GM18867 (cell line): ENCODE measurements around the gene LENEP.

Experiments
- ATAC-seq: cut with Tn5 transposase; IDR thresholded peaks from one replicate; pipeline ENCODE4 v1.9.1; 2021; ENCODE audit warnings: mild to moderate bottlenecking, moderate library complexity; ENCODE audit not compliant: unreplicated experiment

The LENEP gene

DNA sequence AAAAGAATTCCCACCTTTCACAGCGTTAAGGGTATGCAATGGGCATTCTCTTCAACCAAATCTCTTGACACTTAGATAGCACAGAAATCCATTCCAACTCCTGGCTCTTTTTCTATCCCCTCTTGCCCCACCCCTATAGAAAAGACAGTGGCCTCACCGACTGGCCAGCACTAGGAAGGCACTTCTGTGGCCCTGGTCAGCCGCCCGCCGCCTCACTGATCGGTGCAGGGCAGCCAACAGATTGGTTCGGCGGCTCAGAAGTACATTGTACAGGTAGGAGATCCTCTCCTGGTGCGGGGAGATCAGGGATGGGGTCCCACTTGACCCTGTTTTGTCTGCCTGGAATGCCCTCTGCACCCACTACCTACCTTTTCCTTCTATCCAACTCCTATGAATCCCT is 30.9 kb downstream of the LENEP start:
- no peak for ATAC-seq

- ATAC-seq = no peak
These were observed 32.8 kb downstream of the LENEP start for GRCh38 chr1:155026154-155026553.

DNA sequence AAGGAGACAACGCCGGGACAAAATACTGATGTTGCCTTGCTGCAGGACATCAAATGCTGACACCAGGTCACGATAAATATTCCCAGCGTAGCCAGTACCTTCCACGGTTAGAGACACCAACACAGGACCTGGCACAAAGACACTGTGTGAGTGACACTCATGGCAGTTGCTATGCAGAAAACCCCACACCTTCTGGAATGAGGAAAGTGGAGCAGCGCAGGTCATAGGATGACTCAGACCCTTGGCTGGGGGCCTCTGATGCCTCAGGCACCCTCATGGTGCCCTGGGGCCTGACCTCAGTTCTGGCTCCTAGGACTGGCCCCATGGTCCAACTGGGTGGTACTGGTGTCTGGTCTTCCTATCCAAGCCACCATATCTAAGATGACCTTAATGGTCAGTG is 33.2 kb downstream of the LENEP start:
- no peak for ATAC-seq

DNA sequence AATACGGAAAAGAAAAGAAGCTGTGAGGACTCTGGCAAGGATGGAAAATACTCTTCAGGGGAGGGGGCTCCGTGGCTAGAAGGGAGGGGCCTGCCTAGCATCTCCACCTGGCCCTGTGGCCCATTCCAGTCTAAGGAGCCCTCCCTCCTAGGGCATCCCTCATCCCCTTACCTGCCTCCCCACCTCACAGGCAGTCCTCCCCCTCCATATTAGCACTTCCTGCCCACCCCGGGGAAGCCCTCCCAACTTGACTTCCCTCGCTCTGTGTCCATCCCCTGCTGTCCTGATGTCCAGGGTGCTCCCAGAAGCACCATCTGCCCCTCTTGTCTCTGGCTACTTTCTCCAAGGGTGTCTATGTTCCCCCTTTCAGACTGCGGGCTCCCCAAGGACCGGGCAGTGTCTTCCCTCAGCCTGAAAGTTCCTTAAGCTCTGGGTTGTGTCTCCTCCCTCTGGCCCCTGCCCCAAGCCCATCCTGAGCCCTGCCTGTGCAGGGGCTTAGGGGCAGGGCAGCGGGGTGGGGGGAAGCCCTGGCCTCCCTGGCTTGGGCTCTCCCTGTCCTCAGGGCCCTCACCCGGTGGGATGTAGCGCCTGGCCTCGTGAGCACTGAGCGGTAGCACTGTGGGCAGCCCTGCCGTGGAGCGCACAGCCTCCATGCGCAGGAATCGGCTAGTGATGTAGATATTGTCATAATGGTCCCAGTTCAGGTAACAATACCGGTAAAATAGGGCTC is 36.3 kb downstream of the LENEP start:
- no peak for ATAC-seq

GRCh38 chr1:155030243-155030795 is 36.9 kb downstream of the LENEP start:
- no peak for ATAC-seq

- ATAC-seq = no peak
These were observed 37.5 kb downstream of the LENEP start for GRCh38 chr1:155030899-155031298.

GRCh38 chr1:155032886-155033285 is 39.5 kb downstream of the LENEP start:
- no peak for ATAC-seq

- ATAC-seq = no peak
These were observed 40.1 kb downstream of the LENEP start, which contains the start of the genes DCST1 and DCST2 for GRCh38 chr1:155033524-155033923. Gene DCST1, plus strand, starts transcription at chr1:155033824. Its CDS starts 213 bp downstream, at chr1:155034037. Gene DCST2, minus strand, starts transcription at chr1:155033781. Its CDS starts 80 bp downstream, at chr1:155033701.

GRCh38 chr1:155034318-155035208 is 41.2 kb downstream of the LENEP start:
- ATAC-seq = no peak

DNA sequence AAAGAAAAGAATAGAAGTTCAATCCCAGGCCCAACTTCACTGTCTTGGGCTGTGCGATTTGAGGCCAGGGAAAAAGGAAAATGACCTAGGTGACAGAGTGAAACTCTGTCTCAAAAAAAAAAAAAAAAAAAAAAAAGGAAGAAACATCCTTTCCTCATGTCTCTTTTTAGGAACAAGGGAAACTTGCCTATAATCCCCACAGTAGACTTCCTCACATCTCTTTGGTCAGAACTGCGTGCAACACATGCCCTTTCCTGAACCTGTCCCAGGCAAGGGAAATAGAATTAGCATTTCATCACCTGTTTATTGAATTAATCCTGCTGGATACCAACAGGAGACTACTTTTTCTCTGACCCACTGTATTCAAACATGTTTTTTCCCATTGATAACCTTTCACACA is 42.5 kb downstream of the LENEP start:
- no peak for ATAC-seq

DNA sequence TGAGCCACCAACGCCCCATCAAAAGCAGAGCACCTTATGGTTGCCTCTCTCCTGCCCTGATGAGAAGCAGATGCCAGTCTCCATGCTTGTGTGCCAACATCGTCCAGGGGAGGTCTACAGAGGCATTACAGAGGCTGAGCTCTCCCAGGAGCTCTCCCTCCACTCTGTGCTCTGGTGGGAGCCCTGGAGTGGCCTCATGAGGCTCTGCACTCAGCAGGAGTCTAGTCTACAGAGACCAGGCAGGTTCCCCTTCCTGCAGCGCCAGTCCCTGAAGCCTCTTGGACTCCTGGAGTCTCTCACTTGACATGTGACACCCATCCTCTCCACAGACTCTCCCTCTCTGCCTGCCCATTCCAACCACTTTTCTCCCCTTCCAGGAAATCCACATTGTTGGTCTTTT is 43.7 kb downstream of the LENEP start:
- ATAC-seq = no peak

DNA sequence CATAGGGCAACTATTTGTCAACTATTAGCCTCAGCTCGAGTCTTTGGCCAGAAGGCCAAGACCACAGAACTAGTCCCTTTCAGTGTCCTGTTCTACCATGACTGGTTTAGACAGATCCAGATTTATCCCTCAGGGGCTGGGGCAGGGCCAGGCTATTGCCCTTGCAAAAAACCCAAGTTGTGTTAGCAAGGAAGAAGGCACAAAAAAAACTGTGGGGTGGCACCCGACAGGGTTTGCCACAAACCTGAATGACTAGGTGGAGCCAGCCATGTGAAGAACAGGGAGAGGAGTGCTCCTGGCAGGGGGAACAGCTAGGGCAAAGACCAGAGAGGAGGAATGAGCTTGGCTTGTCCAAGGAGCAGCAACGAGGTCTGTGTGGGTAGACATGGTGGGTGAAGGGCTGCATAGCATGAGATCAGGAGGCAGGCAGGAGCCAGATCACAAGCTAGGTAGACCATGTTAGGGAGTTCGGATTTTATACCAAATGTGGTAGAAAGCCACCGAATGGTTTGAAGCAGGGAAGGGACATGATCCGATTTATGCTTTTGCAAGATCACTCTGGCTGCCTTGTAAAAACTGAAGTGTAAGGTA is 44.6 kb downstream of the LENEP start:
- ATAC-seq = no peak

DNA sequence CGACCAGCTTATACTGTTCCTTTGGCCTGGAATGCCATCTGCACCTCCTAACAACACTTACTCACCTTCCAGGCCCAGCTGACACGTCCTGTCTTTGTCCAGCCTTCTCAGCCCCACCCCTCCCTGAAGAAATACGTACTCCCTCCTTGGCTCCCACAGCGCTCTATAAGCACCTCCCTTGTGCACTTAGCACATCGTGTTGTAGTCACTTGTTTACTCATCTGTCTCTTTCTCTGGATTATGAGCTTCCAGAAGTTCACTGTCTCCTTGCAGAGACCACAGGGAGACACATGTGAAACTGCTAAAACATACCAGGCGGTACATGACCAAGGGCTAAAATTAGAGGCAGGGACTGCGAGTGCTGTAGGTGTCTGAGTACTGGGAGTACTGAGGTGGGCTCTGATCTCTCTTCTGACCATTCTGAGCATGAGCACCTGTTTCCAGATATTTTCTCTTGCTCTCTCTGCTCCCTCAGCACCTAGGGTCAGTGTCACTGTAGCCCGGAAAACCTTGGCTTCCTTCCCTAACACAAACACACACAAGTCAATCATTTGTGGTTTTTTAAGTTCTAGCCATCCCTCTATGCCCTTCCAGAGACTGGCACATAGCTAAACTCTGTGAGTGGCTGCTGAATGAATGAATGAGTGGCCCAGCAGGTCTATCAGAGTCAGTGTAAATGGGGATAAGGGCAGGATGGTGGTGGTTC is 45.4 kb downstream of the LENEP start:
- no peak for ATAC-seq

GRCh38 chr1:155039308-155039669 is 45.9 kb downstream of the LENEP start:
- no peak for ATAC-seq

DNA sequence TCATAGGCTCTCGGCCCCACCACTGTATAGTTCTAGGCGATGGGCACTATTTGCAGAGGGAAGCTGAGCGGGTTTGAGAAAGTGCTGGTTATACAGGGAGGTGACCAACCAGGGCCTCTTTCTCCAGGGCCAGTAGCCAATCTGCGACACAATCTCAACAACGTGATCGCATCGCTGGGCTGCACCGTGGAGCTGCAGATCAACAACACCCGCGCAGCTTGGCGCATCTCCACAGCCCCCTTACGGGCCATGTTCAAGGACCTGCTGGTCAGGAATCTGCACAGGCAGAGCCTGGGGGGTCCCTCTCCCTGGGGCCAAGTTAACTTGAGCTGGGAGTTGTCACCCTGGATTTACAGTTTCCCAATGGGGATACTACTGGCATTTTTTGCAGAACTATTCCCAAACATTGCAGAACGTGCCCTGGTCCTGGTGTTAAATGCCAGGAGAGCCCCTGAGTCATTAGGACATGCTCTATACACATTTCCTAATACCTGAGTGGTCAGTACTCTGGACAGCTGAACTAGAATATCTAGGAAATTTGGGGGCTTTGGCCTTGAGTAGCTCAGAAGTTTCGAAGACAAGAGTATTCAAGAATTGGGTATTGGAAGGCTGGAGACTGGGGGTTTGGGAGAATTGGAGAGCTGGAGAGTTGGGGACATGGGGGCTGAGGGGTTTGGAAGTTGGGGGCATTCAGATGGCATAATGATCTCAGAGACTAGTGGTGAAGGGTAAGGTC is 47.1 kb downstream of the LENEP start:
- no peak for ATAC-seq

- no peak for ATAC-seq
These were observed 49.4 kb downstream of the LENEP start for GRCh38 chr1:155042789-155043188.

DNA sequence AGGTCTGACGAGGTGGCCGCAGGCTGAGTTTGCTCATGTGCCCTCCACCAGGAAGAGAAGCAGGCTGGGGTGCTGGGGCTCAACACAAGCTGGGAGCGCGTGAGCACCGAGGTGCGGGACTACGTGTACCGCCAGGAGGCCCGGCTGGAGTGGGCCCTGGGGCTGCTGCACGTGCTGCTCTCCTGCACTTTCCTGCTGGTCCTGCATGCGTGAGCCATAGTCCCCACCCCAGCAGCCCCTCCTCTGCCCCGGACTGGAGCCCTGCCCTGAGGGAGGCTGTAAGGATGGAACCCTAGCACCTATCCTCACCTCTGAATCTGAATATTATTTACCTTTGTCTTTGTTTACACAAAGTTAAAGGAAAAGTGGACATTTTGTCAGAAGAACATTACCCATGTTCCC is 49.9 kb downstream of the LENEP start:
- ATAC-seq = no peak

DNA sequence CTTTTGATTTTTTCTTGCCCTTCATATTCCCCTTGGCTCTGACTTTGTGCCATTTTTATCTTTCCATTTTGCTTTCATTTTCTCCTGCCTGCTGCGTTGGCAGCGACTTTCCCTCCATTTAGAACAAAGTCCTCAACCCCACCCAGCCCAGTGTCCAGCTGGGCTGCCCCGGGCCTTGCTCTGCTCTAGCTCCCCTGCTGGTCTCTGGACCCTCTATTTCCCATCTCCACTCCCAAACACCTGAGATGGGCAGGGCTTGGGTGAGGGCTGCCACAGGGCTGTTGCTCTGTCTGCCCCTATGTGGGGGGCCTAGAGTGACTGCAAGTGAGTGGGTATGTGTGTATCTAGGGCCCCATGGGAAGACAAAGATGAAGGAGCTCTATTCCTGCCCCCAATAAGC is 50.4 kb downstream of the LENEP start:
- no peak for ATAC-seq
